ENCODE results near the gene KLK3.

KLK3 gene

GRCh38 chr19:50899569-50899968 is 44.9 kb downstream of the KLK3 start:
- no peaks in the 10 kb centered on the region for H3K9me2 ChIP-seq (ENCODE audit: low read depth, low read length)
- H3K36me3 ChIP-seq (ENCODE audit: insufficient read depth, low read length): no peaks in the 10 kb centered on the region; the same call in 1 of the 2 replicates
- no peak overlapping the region for H3K4me2 ChIP-seq (ENCODE audit: low read length)
- H3K27ac ChIP-seq (ENCODE audit: low read depth, low read length, poor library complexity, severe bottlenecking): no peak overlapping the region
- no peaks in the 10 kb centered on the region for H3K79me2 ChIP-seq (ENCODE audit: insufficient read depth, low read length)
- no peak for TF ChIP-seq CTCF (IDR thresholded peaks at IDR 0.05; ENCODE audit: low read length)
- no peak for TF ChIP-seq EZH2 (IDR thresholded peaks at IDR 0.05; ENCODE audit: borderline replicate concordance, low read length)
- no peaks in the 10 kb centered on the region for H3K4me1 ChIP-seq (ENCODE audit: insufficient read depth, low read length, severe bottlenecking)
- no peaks in the 10 kb centered on the region for H3K27me3 ChIP-seq (ENCODE audit: insufficient read depth, low read length)
- H3K9me3 ChIP-seq (ENCODE audit: low read length): 0 out of 2 replicates have a peak, but pooled peaks cover 3% of the 10 kb centered on the region
- H2AFZ ChIP-seq (ENCODE audit: low read length): no peak overlapping the region
- no peaks in the 10 kb centered on the region for H4K20me1 ChIP-seq (ENCODE audit: insufficient read depth, low read length)
- H3K4me3 ChIP-seq (ENCODE audit: low read depth, low read length, poor library complexity, severe bottlenecking): no peak overlapping the region
- H3F3A ChIP-seq (ENCODE audit: insufficient read depth, low read length): no peaks in the 10 kb centered on the region
- no peak overlapping the region for H3K9ac ChIP-seq (ENCODE audit: low read length)

- Histone ChIP-seq H3K9me3 (ENCODE audit: low read length) (0 out of 2 replicates have a peak, but pooled peaks cover 3% of the 10 kb centered on the region), H3K27me3 (ENCODE audit: insufficient read depth, low read length) (no peaks in the 10 kb centered on the region), H2AFZ (ENCODE audit: low read length) (no peak overlapping the region), H3K4me3 (ENCODE audit: low read depth, low read length, poor library complexity, severe bottlenecking) (no peak overlapping the region), H4K20me1 (ENCODE audit: insufficient read depth, low read length) (no peaks in the 10 kb centered on the region), H3F3A (ENCODE audit: insufficient read depth, low read length) (no peaks in the 10 kb centered on the region), H3K27ac (ENCODE audit: low read depth, low read length, poor library complexity, severe bottlenecking) (no peak overlapping the region), H3K9ac (ENCODE audit: low read length) (no peak overlapping the region), H3K4me2 (ENCODE audit: low read length) (no peak overlapping the region), H3K9me2 (ENCODE audit: low read depth, low read length) (no peaks in the 10 kb centered on the region), H3K36me3 (ENCODE audit: insufficient read depth, low read length) (no peaks in the 10 kb centered on the region), H3K79me2 (ENCODE audit: insufficient read depth, low read length) (no peaks in the 10 kb centered on the region), H3K4me1 (ENCODE audit: insufficient read depth, low read length, severe bottlenecking) (no peaks in the 10 kb centered on the region)
- TF ChIP-seq EZH2 (IDR thresholded peaks at IDR 0.05; ENCODE audit: borderline replicate concordance, low read length) (no peak), CTCF (IDR thresholded peaks at IDR 0.05; ENCODE audit: low read length) (no peak)
These were observed 47.9 kb downstream of the KLK3 start for GRCh38 chr19:50902640-50903039.

GRCh38 chr19:50906217-50906616 is 51.5 kb downstream of the KLK3 start:
- Histone ChIP-seq H3K79me2 (ENCODE audit: insufficient read depth, low read length) (no peaks in the 10 kb centered on the region), H3K4me1 (ENCODE audit: insufficient read depth, low read length, severe bottlenecking) (no peaks in the 10 kb centered on the region), H3K9me3 (ENCODE audit: low read length) (no peaks in the 10 kb centered on the region), H4K20me1 (ENCODE audit: insufficient read depth, low read length) (no peaks in the 10 kb centered on the region), H3F3A (ENCODE audit: insufficient read depth, low read length) (no peaks in the 10 kb centered on the region), H3K4me3 (ENCODE audit: low read depth, low read length, poor library complexity, severe bottlenecking) (no peak overlapping the region), H3K4me2 (ENCODE audit: low read length) (no peak overlapping the region), H3K9me2 (ENCODE audit: low read depth, low read length) (no peaks in the 10 kb centered on the region), H3K36me3 (ENCODE audit: insufficient read depth, low read length) (no peaks in the 10 kb centered on the region), H3K27me3 (ENCODE audit: insufficient read depth, low read length) (no peaks in the 10 kb centered on the region), H3K9ac (ENCODE audit: low read length) (no peak overlapping the region), H2AFZ (ENCODE audit: low read length) (no peak overlapping the region), H3K27ac (ENCODE audit: low read depth, low read length, poor library complexity, severe bottlenecking) (no peak overlapping the region)
- TF ChIP-seq EZH2 (IDR thresholded peaks at IDR 0.05; ENCODE audit: borderline replicate concordance, low read length) (no peak), CTCF (IDR thresholded peaks at IDR 0.05; ENCODE audit: low read length) (peak; percentile 62)
